GM12892 (cell line): Measurements from ENCODE around the gene HSPBP1.

Source experiments
- POLR2A ChIP-seq: IDR thresholded peaks from 2 replicates; pipeline ENCODE4 v1.6.1; 2011; ENCODE audit warnings: low read depth, low read length, control low read depth
- POLR2AphosphoS5 ChIP-seq: IDR thresholded peaks from 2 replicates; pipeline ENCODE4 v1.6.1; 2011; ENCODE audit warnings: low read depth, low read length, control low read depth
- TAF1 ChIP-seq: IDR thresholded peaks from 2 replicates; pipeline ENCODE4 v1.6.1; 2011; ENCODE audit warnings: low read depth, mild to moderate bottlenecking, control low read depth, low read length, borderline replicate concordance

- TF ChIP-seq POLR2A: no peak
- TF ChIP-seq POLR2AphosphoS5: no peak; the same call in 1 of the 2 replicates
- TF ChIP-seq TAF1: no peak
Measured at GRCh38 chr19:55256562-55257460, 23.1 kb downstream of the HSPBP1 start.
